Stimulated activated effector memory CD8-positive, alpha-beta T cell treated with anti-CD3 and anti-CD28 coated beads, Interleukin-12 subunit alpha, Interleukin-12 subunit beta, amount 100 ng/mL, for 72 hours (primary cell): ENCODE data around the gene S1PR5.
"Not testable (repeated sequence)": the region's sequence is repeated elsewhere in the genome, so short reads cannot be mapped to it uniquely, and the experiment has no call there.

ENCODE experiments used
- ATAC-seq: fragments of 150-1000 bp; cut with Tn5 transposase; 2 replicates; pipeline ENCODE4 v1.10.0; 2021
- DNase-seq, 2 donors: peaks; one replicate each; pipeline ENCODE4 v3.0.0; 2021 to 2022; ENCODE audit warnings: low spot score in 2 of 2
- H3K27ac Mint-ChIP-seq: one replicate; pipeline ENCODE4 v1.8.0; 2022; ENCODE audit warnings: mild to moderate bottlenecking, mixed read lengths
- H3K36me3 Mint-ChIP-seq: one replicate; pipeline ENCODE4 v1.8.0; 2022; ENCODE audit warnings: mild to moderate bottlenecking, mixed read lengths
- H3K4me1 Mint-ChIP-seq: one replicate; pipeline ENCODE4 v1.8.0; 2022; ENCODE audit warnings: mixed read lengths
- H3K4me3 Mint-ChIP-seq: one replicate; pipeline ENCODE4 v1.8.0; 2022; ENCODE audit warnings: mild to moderate bottlenecking, mixed read lengths
- H3K9me3 Mint-ChIP-seq: one replicate; pipeline ENCODE4 v1.8.0; 2022; ENCODE audit warnings: mixed read lengths

S1PR5 gene

GRCh38 chr19:10551698-10552301 lies 34.6 kb upstream of the S1PR5 start:
- Mint-ChIP-seq H3K4me3 (no peak overlapping the region), H3K27ac (peak overlapping the region; percentile 91), H3K36me3 (peaks cover 98% of the 10 kb centered on the region), H3K4me1 (peaks cover 42% of the 10 kb centered on the region), H3K9me3 (no peaks in the 10 kb centered on the region)
- DNase-seq (no peak), ATAC-seq (peak; percentile 39)

- Mint-ChIP-seq H3K27ac (peak overlapping the region; percentile 52), H3K4me1 (peaks cover 41% of the 10 kb centered on the region), H3K36me3 (peaks cover 96% of the 10 kb centered on the region)
- not testable (repeated sequence) for H3K9me3 Mint-ChIP-seq, ATAC-seq, H3K4me3 Mint-ChIP-seq, DNase-seq
Observed at GRCh38 chr19:10551006-10551405, 33.8 kb upstream of the S1PR5 start.

- peaks cover 94% of the 10 kb centered on the region for H3K36me3 Mint-ChIP-seq
- no peaks in the 10 kb centered on the region for H3K9me3 Mint-ChIP-seq
- H3K27ac Mint-ChIP-seq: peak overlapping the region; percentile 52
- peaks cover 38% of the 10 kb centered on the region for H3K4me1 Mint-ChIP-seq
- DNase-seq (no peak), ATAC-seq (no peak)
- H3K4me3 Mint-ChIP-seq: no peak overlapping the region
Observed at GRCh38 chr19:10550336-10550735, 33.1 kb upstream of the S1PR5 start.

GRCh38 chr19:10549733-10550132 lies 32.5 kb upstream of the S1PR5 start:
- Mint-ChIP-seq H3K4me3 (no peak overlapping the region), H3K4me1 (peaks cover 38% of the 10 kb centered on the region), H3K9me3 (no peaks in the 10 kb centered on the region), H3K27ac (peak overlapping the region; percentile 29), H3K36me3 (peaks cover 92% of the 10 kb centered on the region)
- ATAC-seq: no peak
- DNase-seq: no peak

GRCh38 chr19:10548746-10549276 lies 31.6 kb upstream of the S1PR5 start:
- ATAC-seq (no peak), DNase-seq (no peak)
- H3K4me1 Mint-ChIP-seq: peaks cover 34% of the 10 kb centered on the region
- no peaks in the 10 kb centered on the region for H3K9me3 Mint-ChIP-seq
- H3K27ac Mint-ChIP-seq: no peak overlapping the region
- no peak overlapping the region for H3K4me3 Mint-ChIP-seq
- peaks cover 83% of the 10 kb centered on the region for H3K36me3 Mint-ChIP-seq

DNA sequence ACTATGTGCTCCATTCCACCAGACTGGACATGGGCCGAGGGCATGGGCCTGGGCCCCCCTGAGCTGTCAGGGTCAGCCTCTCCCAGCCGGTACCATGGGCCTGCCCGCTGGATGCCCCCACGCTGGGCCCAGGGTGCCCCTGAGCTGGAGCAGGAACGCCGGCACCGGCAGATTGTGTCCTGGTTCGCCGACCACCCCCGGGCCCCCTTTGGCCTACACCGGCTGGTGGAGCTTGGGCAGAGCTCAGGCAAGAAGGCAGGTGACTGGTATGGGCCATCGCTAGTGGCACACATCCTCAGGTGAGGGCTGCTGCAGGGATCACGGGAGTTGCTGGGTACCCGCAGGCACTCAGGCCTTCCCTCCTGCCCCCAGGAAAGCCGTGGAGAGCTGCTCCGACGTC lies 29.6 kb upstream of the S1PR5 start:
- H3K9me3 Mint-ChIP-seq: no peaks in the 10 kb centered on the region
- H3K4me3 Mint-ChIP-seq: no peak overlapping the region
- peaks cover 63% of the 10 kb centered on the region for H3K36me3 Mint-ChIP-seq
- no peak overlapping the region for H3K27ac Mint-ChIP-seq
- ATAC-seq (no peak), DNase-seq (no peak)
- H3K4me1 Mint-ChIP-seq: peaks cover 18% of the 10 kb centered on the region

DNA sequence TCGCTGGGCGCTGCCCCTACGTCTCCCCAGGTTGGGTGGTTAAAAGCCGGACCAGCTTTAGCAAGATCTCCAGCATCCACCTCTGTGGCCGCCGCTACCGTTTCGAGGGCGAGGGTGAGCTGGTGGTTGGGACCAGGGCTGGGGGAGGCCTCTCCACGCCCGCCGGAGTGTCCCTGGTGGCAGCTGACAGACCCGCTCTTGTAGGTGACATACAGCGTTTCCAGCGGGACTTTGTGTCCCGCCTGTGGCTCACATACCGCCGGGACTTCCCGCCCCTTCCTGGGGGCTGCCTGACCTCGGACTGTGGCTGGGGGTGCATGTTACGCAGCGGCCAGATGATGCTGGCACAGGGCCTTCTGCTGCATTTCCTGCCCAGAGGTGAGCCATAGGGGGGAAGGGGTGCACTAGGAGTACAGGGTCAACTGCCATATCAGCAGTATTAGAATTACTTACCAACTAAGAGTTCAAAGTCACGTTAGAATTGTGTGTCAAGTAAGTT lies 27.6 kb upstream of the S1PR5 start:
- Mint-ChIP-seq H3K4me1 (peaks cover 20% of the 10 kb centered on the region), H3K4me3 (peak overlapping the region; percentile 83), H3K9me3 (no peaks in the 10 kb centered on the region), H3K27ac (peak overlapping the region; percentile 89), H3K36me3 (peaks cover 49% of the 10 kb centered on the region)
- no peak for ATAC-seq
- DNase-seq: no peak

GRCh38 chr19:10544242-10544752 lies 27.1 kb upstream of the S1PR5 start:
- peak; percentile 43 for ATAC-seq
- DNase-seq: peak in 1 of 2 donors; percentile 63
- H3K27ac Mint-ChIP-seq: peak overlapping the region; percentile 89

DNA sequence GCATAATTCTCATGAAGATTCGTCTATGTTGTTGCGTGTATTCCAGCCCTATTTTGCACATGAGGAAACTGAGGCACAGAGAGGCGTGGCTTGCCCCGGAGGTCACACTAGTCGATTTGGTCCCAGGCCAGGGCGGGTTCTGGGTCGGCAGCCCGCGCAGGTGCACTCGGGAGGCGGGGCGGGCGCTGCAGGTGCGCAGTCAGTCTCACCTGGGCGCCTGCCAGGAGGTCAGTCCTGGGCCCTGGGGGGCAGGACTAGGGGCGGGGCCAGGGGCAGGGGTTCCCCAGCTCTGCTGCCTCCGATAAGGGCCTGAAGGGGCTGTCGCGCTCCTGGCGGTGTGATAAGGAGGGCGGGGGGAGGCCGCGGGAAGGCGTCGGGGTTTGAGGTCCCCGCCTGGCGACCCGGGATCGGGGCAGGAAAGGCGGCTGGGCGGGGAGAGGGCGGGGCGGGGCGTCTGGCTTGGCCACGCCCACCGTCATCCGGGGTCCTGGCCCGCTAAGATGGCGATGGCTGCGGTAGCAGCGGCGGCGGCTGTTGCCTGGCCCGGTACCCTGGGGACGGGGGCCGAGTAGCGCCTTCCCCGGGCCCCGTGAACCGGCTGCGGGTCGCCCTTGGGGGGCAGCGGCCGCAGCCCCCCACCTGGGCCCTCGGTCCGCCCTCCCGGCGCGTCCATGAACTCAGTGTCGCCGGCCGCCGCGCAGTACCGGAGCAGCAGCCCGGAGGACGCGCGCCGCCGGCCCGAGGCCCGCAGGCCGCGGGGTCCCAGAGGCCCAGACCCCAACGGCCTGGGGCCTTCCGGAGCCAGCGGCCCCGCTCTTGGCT lies 26.4 kb upstream of the S1PR5 start, which contains the start of gene ATG4D:
ATG4D (plus strand) TSS at position 485 of the 822 bp plus-strand sequence; CDS start at position 672, 187 bp downstream.
- H3K4me3 Mint-ChIP-seq: peak within 1 kb of the TSS; percentile 83
- H3K4me1 Mint-ChIP-seq: peaks cover 20% of the 10 kb centered on the region

More at GRCh38 chr19:10544242-10544752, 27.1 kb upstream of the S1PR5 start:
- H3K36me3 Mint-ChIP-seq: peaks cover 45% of the 10 kb centered on the region
- H3K9me3 Mint-ChIP-seq: no peaks in the 10 kb centered on the region
- H3K4me3 Mint-ChIP-seq: peak overlapping the region; percentile 83
- peaks cover 20% of the 10 kb centered on the region for H3K4me1 Mint-ChIP-seq

DNA sequence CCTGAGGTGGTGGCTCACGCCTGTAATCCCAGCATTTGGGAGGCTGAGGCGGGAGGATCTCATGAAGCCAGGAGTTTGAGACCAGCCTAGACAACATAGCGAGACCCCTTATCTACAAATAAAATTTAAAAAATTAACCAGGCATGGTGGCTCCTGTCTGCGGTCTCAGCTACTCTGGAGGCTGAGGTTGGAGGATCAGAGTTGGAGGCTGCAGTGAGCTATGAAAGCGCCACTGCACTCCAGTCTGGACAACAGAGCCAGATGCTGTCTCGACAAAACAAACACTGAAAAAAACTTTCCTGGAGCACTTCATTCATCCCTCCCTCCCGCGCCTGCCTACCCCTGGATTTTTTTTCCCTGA lies 25.8 kb upstream of the S1PR5 start:
- peaks cover 33% of the 10 kb centered on the region for H3K36me3 Mint-ChIP-seq
- no peaks in the 10 kb centered on the region for H3K9me3 Mint-ChIP-seq
- ATAC-seq (no peak), DNase-seq (no peak)
- peak overlapping the region; percentile 83 for H3K4me3 Mint-ChIP-seq
- peak overlapping the region; percentile 76 for H3K27ac Mint-ChIP-seq
- H3K4me1 Mint-ChIP-seq: peaks cover 20% of the 10 kb centered on the region

More for the DNA sequence above, 26.4 kb upstream of the S1PR5 start, which contains the start of gene ATG4D:
- peak; percentile 82 to 87 for DNase-seq
- Mint-ChIP-seq H3K27ac (peak within 1 kb of the TSS; percentile 89), H3K9me3 (no peaks in the 10 kb centered on the region), H3K36me3 (peaks cover 39% of the 10 kb centered on the region)
- peak; percentile 88 for ATAC-seq

DNA sequence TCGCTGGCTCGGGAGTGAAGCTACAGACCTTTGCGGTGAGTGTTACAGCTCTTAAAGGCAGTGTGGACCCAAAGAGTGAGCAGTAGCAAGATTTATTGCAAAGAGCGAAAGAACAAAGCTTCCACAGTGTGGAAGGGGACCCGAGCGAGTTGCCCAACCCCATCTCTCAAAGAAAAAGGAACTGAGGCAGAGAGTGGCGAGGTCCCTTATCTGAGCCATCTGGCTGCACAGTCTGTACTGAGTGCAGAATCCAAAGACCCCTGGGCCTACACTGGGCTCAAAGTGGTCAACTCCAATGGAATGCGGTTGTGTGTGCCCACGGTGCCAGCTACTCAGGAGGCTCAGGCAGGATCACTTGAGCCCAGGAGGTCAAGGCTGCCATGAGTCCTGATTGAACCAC lies 21.8 kb upstream of the S1PR5 start:
- not testable (repeated sequence) for DNase-seq, H3K27ac Mint-ChIP-seq, ATAC-seq, H3K4me3 Mint-ChIP-seq, H3K36me3 Mint-ChIP-seq, H3K4me1 Mint-ChIP-seq, H3K9me3 Mint-ChIP-seq

- Mint-ChIP-seq H3K27ac (no peak overlapping the region), H3K36me3 (peaks cover 8% of the 10 kb centered on the region), H3K4me1 (peaks cover 7% of the 10 kb centered on the region), H3K9me3 (no peaks in the 10 kb centered on the region), H3K4me3 (no peak overlapping the region)
- ATAC-seq (peak; percentile 40), DNase-seq (no peak)
Observed at GRCh38 chr19:10538204-10538983, 21.1 kb upstream of the S1PR5 start.

DNA sequence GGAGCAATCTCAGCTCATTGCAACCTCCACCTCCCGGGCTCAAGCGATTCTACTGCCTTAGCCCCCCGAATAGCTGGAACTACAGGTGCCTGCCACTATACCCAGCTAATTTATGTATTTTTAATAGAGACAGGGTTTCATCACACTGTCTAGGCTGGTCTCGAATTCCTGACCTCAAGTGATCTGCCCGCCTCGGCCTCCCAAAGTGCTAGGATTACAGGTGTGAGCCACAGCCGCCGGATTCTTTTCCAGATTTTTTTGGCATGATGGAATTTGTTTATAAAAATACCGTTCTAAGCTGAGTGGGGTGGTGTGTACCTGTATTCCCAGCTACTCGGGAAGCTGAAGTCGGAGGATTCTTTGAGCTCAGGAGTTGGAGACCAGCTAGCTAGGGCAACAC lies 20.4 kb upstream of the S1PR5 start:
- no peak overlapping the region for H3K4me3 Mint-ChIP-seq
- peaks cover 8% of the 10 kb centered on the region for H3K36me3 Mint-ChIP-seq
- no peak overlapping the region for H3K27ac Mint-ChIP-seq
- H3K4me1 Mint-ChIP-seq: peaks cover 4% of the 10 kb centered on the region
- H3K9me3 Mint-ChIP-seq: no peaks in the 10 kb centered on the region
- no peak for ATAC-seq
- no peak for DNase-seq

DNA sequence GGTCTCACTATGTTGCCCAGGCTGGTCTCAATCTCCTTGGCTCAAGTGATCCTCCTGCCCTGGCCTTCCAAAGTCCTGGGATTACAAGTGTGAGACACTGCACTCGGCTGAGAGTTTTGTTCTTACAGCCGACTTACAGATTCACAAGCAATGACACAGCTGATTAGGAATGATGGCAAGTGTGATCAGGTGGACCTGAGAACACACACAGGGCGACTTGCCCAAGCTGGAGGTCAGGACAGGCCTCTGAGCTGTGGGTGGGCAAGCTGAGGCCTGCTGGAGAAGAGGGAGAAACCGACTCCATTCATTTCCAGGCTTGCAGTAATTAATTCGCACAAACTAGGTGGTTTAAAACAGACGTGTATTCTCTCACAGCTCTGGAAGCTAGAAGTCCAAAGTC lies 18.4 kb upstream of the S1PR5 start:
- no peak overlapping the region for H3K4me3 Mint-ChIP-seq
- DNase-seq (no peak), ATAC-seq (no peak)
- no peaks in the 10 kb centered on the region for H3K9me3 Mint-ChIP-seq
- H3K27ac Mint-ChIP-seq: no peak overlapping the region
- peaks cover 8% of the 10 kb centered on the region for H3K36me3 Mint-ChIP-seq
- H3K4me1 Mint-ChIP-seq: no peaks in the 10 kb centered on the region
